K562 (cell line): Measurements from ENCODE around the gene TMEM25. TPM values are rescaled to one million over a fixed set of nuclear protein-coding genes. Genes with fewer than 3 reads are reported as not detected.

Experiments
- C11orf30 ChIP-seq: fragments of 450-650 bp; IDR thresholded peaks from 2 replicates; pipeline ENCODE4 v1.6.1; 2016; ENCODE audit warnings: low read depth, mild to moderate bottlenecking
- CTBP1 ChIP-seq: fragments of 450-650 bp; IDR thresholded peaks from 2 replicates; pipeline ENCODE4 v1.6.1; 2016; ENCODE audit warnings: borderline replicate concordance
- EHMT2 ChIP-seq: fragments of 450-650 bp; IDR thresholded peaks from 2 replicates; pipeline ENCODE4 v1.6.1; 2018; ENCODE audit warnings: antibody characterized with exemption
- EP400 ChIP-seq: fragments of 450-650 bp; IDR thresholded peaks from 2 replicates; pipeline ENCODE4 v1.6.1; 2017; ENCODE audit warnings: antibody characterized with exemption, mild to moderate bottlenecking, moderate library complexity
- ESRRA ChIP-seq: fragments of 450-650 bp; IDR thresholded peaks from 2 replicates; pipeline ENCODE4 v1.6.1; 2014; ENCODE audit warnings: low read depth, mild to moderate bottlenecking, moderate library complexity, borderline replicate concordance
- FOXA1 ChIP-seq: fragments of 450-650 bp; IDR thresholded peaks from 2 replicates; pipeline ENCODE4 v1.6.1; 2016; ENCODE audit warnings: mild to moderate bottlenecking, borderline replicate concordance
- MTA1 ChIP-seq: fragments of 450-650 bp; IDR thresholded peaks from 2 replicates; pipeline ENCODE4 v1.6.1; 2017; ENCODE audit warnings: borderline replicate concordance
- NRF1 ChIP-seq, 2 experiments: fragments of 450-650 bp; IDR thresholded peaks in 1 of 2; conservative IDR thresholded peaks in 1 of 2; 2 replicates each; pipeline ENCODE4 v1.6.1; 2014; ENCODE audit warnings: mild to moderate bottlenecking in 2 of 2
- PRMT5 ChIP-seq: sonication (generic); formaldehyde crosslinking; IDR thresholded peaks from 2 replicates; pipeline ENCODE4 v1.5.0; 2020; ENCODE audit warnings: missing genetic modification reagents
- RBBP5 ChIP-seq: fragments of 200-600 bp; sonication (generic); IDR thresholded peaks from 2 replicates; pipeline ENCODE4 v1.6.1; 2012; ENCODE audit warnings: borderline replicate concordance, mild to moderate bottlenecking, low read length, control low read depth, inconsistent platforms; ENCODE audit not compliant: insufficient read depth, poor library complexity, severe bottlenecking
- TAF1 ChIP-seq: IDR thresholded peaks from 2 replicates; pipeline ENCODE4 v1.6.1; 2011; ENCODE audit warnings: mild to moderate bottlenecking, low read length, moderate library complexity; ENCODE audit not compliant: insufficient read depth, control insufficient read depth, severe bottlenecking; ENCODE audit errors: extremely low read depth
- ZNF121 ChIP-seq: sonication (generic); formaldehyde crosslinking; conservative IDR thresholded peaks from 2 replicates; pipeline ENCODE4 v1.8.0; 2022; ENCODE audit warnings: missing genetic modification reagents
- polyA plus RNA-seq, 8 experiments: library from polyadenylated mRNA; depleted of rRNA in 4 of 8; stranded (reverse) in 5 of 8; unstranded in 3 of 8; fragments of >200 nt; fragmentation: Nextera tagmentation in 2 of 8; fragmentation: Illumina TruSeq in 1 of 8; extraction: Ambion mirVana in 2 of 8; extraction: Trizol in 1 of 8; gene quantifications; 2 replicates each; pipeline versions ENCODE4 v1.2.1 to v1.2.3, GENCODE V29; 2011 to 2014; ENCODE audit warnings: inconsistent platforms in 1 of 8, missing spikeins in 1 of 8
- total RNA-seq, 7 experiments: library from RNA; depleted of rRNA in 6 of 7; stranded (reverse); fragments of >200 nt in 6 of 7; fragmentation: Illumina TruSeq in 2 of 7; extraction: Trizol in 2 of 7; gene quantifications; 2 replicates each; pipeline versions ENCODE4 v1.2.1 to v1.2.3, GENCODE V29; 2011 to 2021; ENCODE audit warnings: low replicate concordance in 1 of 7
- TF ChIP-seq, protein P1 (sequence below), 2 experiments: fragments of 450-650 bp; conservative IDR thresholded peaks; 2 replicates each; pipeline ENCODE4 v1.6.1; 2017; ENCODE audit warnings: mild to moderate bottlenecking in 2 of 2, moderate library complexity in 2 of 2
- TF ChIP-seq, protein P2 (sequence below): sonication (generic); formaldehyde crosslinking; IDR thresholded peaks from 2 replicates; pipeline ENCODE4 v1.8.1; 2023; ENCODE audit warnings: missing genetic modification reagents, mild to moderate bottlenecking, borderline replicate concordance

Gene TMEM25
- total and polyA plus RNA-seq, 9 of the 15 experiments (the other 6 are each of a cell fraction or from before 2014, with no cell fraction given): 0.34 to 3.8 (median 2.0) TPM

GRCh38 chr11:118572981-118573550 is 42.1 kb downstream of the TMEM25 start (continued):
- TF ChIP-seq EHMT2: peak; percentile 42; the same call in 1 of the 2 replicates
- TF ChIP-seq MTA1: peak; percentile 79
- no peak for TF ChIP-seq NRF1 (conservative IDR thresholded peaks at IDR 0.05 in 1 of 2, IDR thresholded peaks at IDR 0.05 in 1 of 2)
- TF ChIP-seq FOXA1: peak; percentile 84
- TF ChIP-seq RBBP5: peak; percentile 13
- peak; percentile 47 for TF ChIP-seq TAF1
- peak; percentile 94 for TF ChIP-seq CTBP1
- TF ChIP-seq C11orf30: peak; percentile 96
- TF ChIP-seq, protein P1, sequence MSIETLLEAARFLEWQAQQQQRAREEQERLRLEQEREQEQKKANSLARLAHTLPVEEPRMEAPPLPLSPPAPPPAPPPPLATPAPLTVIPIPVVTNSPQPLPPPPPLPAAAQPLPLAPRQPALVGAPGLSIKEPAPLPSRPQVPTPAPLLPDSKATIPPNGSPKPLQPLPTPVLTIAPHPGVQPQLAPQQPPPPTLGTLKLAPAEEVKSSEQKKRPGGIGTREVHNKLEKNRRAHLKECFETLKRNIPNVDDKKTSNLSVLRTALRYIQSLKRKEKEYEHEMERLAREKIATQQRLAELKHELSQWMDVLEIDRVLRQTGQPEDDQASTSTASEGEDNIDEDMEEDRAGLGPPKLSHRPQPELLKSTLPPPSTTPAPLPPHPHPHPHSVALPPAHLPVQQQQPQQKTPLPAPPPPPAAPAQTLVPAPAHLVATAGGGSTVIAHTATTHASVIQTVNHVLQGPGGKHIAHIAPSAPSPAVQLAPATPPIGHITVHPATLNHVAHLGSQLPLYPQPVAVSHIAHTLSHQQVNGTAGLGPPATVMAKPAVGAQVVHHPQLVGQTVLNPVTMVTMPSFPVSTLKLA (conservative IDR thresholded peaks at IDR 0.05): peak; percentile 22 to 85; a peak in 3 of 4 replicates
- no peak for TF ChIP-seq ZNF121
- TF ChIP-seq PRMT5: no peak
- no peak; the same call in 1 of the 2 replicates for TF ChIP-seq EP400
- peak; percentile 72; the same call in 1 of the 2 replicates for TF ChIP-seq ESRRA
- TF ChIP-seq, protein P2, sequence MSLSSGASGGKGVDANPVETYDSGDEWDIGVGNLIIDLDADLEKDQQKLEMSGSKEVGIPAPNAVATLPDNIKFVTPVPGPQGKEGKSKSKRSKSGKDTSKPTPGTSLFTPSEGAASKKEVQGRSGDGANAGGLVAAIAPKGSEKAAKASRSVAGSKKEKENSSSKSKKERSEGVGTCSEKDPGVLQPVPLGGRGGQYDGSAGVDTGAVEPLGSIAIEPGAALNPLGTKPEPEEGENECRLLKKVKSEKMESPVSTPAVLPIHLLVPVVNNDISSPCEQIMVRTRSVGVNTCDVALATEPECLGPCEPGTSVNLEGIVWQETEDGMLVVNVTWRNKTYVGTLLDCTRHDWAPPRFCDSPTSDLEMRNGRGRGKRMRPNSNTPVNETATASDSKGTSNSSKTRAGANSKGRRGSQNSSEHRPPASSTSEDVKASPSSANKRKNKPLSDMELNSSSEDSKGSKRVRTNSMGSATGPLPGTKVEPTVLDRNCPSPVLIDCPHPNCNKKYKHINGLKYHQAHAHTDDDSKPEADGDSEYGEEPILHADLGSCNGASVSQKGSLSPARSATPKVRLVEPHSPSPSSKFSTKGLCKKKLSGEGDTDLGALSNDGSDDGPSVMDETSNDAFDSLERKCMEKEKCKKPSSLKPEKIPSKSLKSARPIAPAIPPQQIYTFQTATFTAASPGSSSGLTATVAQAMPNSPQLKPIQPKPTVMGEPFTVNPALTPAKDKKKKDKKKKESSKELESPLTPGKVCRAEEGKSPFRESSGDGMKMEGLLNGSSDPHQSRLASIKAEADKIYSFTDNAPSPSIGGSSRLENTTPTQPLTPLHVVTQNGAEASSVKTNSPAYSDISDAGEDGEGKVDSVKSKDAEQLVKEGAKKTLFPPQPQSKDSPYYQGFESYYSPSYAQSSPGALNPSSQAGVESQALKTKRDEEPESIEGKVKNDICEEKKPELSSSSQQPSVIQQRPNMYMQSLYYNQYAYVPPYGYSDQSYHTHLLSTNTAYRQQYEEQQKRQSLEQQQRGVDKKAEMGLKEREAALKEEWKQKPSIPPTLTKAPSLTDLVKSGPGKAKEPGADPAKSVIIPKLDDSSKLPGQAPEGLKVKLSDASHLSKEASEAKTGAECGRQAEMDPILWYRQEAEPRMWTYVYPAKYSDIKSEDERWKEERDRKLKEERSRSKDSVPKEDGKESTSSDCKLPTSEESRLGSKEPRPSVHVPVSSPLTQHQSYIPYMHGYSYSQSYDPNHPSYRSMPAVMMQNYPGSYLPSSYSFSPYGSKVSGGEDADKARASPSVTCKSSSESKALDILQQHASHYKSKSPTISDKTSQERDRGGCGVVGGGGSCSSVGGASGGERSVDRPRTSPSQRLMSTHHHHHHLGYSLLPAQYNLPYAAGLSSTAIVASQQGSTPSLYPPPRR: no peak
